Activated naive CD4-positive, alpha-beta T cell treated with Interleukin-2 at 50 U/mL for 16 hours (primary cell): Measurements from ENCODE around the gene TMEM74B.

ENCODE experiments used
- DNase-seq: peaks from one replicate; pipeline ENCODE4 v3.0.0-alpha.2; 2020

The TMEM74B gene

GRCh38 chr20:1131354-1131753 is 53.4 kb downstream of the TMEM74B start:
- no peak for DNase-seq

GRCh38 chr20:1130847-1131246 is 53.9 kb downstream of the TMEM74B start:
- no peak for DNase-seq
